ENCODE data around the gene ZNF525. TPM values are rescaled to one million over a fixed set of nuclear protein-coding genes. Genes with fewer than 3 reads are reported as not detected.

Gene ZNF525
- total and polyA plus RNA-seq, 9 of the 15 experiments (the other 6 are each of a cell fraction or from before 2014, with no cell fraction given), result 1.5 to 12.0 (median 6.7) TPM

GRCh38 chr19:53388168-53388567, 22.7 kb downstream of the ZNF525 start:
- H3K36me3 ChIP-seq (ENCODE audit: control insufficient read depth, insufficient read depth, low read length), result no peaks in the 10 kb centered on the region
- POLR2A ChIA-PET, result no interaction called here
- no peak overlapping the region for H2AFZ ChIP-seq (ENCODE audit: low read depth, low read length)
- DNase-seq (ENCODE audit: extremely low read depth in 1 of 4, low spot score in 3 of 4) (no peak), FAIRE-seq (no peak), ATAC-seq (no peak)
- BruUV-seq (replicated peaks), result no TSS peak
- TF ChIP-seq KLF10 (CRISPR knock-in tag; IDR thresholded peaks at IDR 0.05), result no peak
- no peak for TF ChIP-seq ZNF445 (CRISPR knock-in tag; IDR thresholded peaks at IDR 0.05; ENCODE audit: low read depth)
- TF ChIP-seq ZNF224 (CRISPR knock-in tag; IDR thresholded peaks at IDR 0.05), result no peak
- TF ChIP-seq RBM34 (IDR thresholded peaks at IDR 0.05; ENCODE audit: borderline replicate concordance, insufficient read depth, low read length), result no peak
- no peak for TF ChIP-seq NFXL1 (CRISPR knock-in tag; IDR thresholded peaks at IDR 0.05)
- no peak for TF ChIP-seq E2F3 (CRISPR knock-in tag; IDR thresholded peaks at IDR 0.05)
- H3K4me3 ChIP-seq, result no peak overlapping the region
- no peak overlapping the region for H3K4me2 ChIP-seq (ENCODE audit: insufficient read depth, low read length)
- in situ Hi-C loops (cut with MboI) (no loop called here), intact Hi-C loops (cut with micrococcal nuclease) (no loop called here)
- H3K79me2 ChIP-seq (ENCODE audit: control insufficient read depth, insufficient read depth, low read length), result no peaks in the 10 kb centered on the region
- no peaks in the 10 kb centered on the region for H3K9me1 ChIP-seq (ENCODE audit: control insufficient read depth, insufficient read depth, low read length)
- no peaks in the 10 kb centered on the region for H3K27me3 ChIP-seq (ENCODE audit: control insufficient read depth in 2 of 2, insufficient read depth in 2 of 2, low read length in 2 of 2)
- peaks cover 5% of the 10 kb centered on the region for H3K9me3 ChIP-seq (replicated peaks; ENCODE audit: control insufficient read depth, insufficient read depth, low read depth, low read length)
- H3K4me1 ChIP-seq (replicated peaks in 1 of 2; ENCODE audit: control insufficient read depth in 2 of 2, insufficient read depth in 2 of 2, low read length in 2 of 2), result no peaks in the 10 kb centered on the region; a peak in 1 of 5 replicates
- 15% methylated on average over 3 of the region's 3 CpGs for WGBS (ENCODE audit: insufficient coverage, low coverage, missing lambda C conversion rate)
- H3K27ac ChIP-seq (ENCODE audit: extremely low read depth, low read depth, low read length), result no peak overlapping the region
- no peaks in the 10 kb centered on the region for H4K20me1 ChIP-seq (replicated peaks; ENCODE audit: control insufficient read depth, insufficient read depth, low read length)
- CTCF ChIA-PET (ENCODE audit: low intra/inter-chr PET ratio), result interaction anchor here (0.6 kb wide), 1 partner anchor 1437 kb away, joined by 3 read pairs; no protein-coding TSS in a partner anchor
- no peak overlapping the region for H3K9ac ChIP-seq (ENCODE audit: insufficient read depth in 1 of 2, low read depth in 2 of 2, low read length in 2 of 2)

- H3K27me3 ChIP-seq (ENCODE audit: control insufficient read depth in 2 of 2, insufficient read depth in 2 of 2, low read length in 2 of 2), result no peaks in the 10 kb centered on the region
- H3K9ac ChIP-seq (ENCODE audit: insufficient read depth in 1 of 2, low read depth in 2 of 2, low read length in 2 of 2), result no peak overlapping the region
- no peak overlapping the region for H3K4me3 ChIP-seq
- intact Hi-C loops (cut with micrococcal nuclease) (no loop called here), in situ Hi-C loops (cut with MboI) (no loop called here)
- TF ChIP-seq RFX5 (IDR thresholded peaks at IDR 0.05; ENCODE audit: low read depth, low read length), result no peak
- peak; percentile 85 for TF ChIP-seq FOSL1 (tag; conservative IDR thresholded peaks at IDR 0.05)
- no peak for TF ChIP-seq RB1 (IDR thresholded peaks at IDR 0.05; ENCODE audit: low read depth)
- TF ChIP-seq JUND (IDR thresholded peaks at IDR 0.05; ENCODE audit: borderline replicate concordance, low read depth, low read length), result no peak
- TF ChIP-seq JUND (tag; IDR thresholded peaks at IDR 0.05; ENCODE audit: borderline replicate concordance, low read depth, low read length), result 0 out of 3 replicates have a peak, but pooled peaks have one; percentile 28
- ChIA-PET POLR2A (interaction anchor here (0.8 kb wide), 1 partner anchor 133 kb away, joined by 3 read pairs; no protein-coding TSS in a partner anchor), CTCF (ENCODE audit: low intra/inter-chr PET ratio) (no interaction called here)
- BruUV-seq (replicated peaks), result no TSS peak
- 9% methylated on average over 5 of the region's 5 CpGs for WGBS (ENCODE audit: insufficient coverage, low coverage, missing lambda C conversion rate)
- H3K9me1 ChIP-seq (ENCODE audit: control insufficient read depth, insufficient read depth, low read length), result no peaks in the 10 kb centered on the region
- no peak overlapping the region; the same call in 1 of the 2 replicates for H2AFZ ChIP-seq (ENCODE audit: low read depth, low read length)
- no peak overlapping the region for H3K4me2 ChIP-seq (ENCODE audit: insufficient read depth, low read length)
- H3K79me2 ChIP-seq (ENCODE audit: control insufficient read depth, insufficient read depth, low read length), result no peaks in the 10 kb centered on the region
- H4K20me1 ChIP-seq (replicated peaks; ENCODE audit: control insufficient read depth, insufficient read depth, low read length), result no peaks in the 10 kb centered on the region
- H3K4me1 ChIP-seq (replicated peaks in 1 of 2; ENCODE audit: control insufficient read depth in 2 of 2, insufficient read depth in 2 of 2, low read length in 2 of 2), result no peaks in the 10 kb centered on the region; a peak in 1 of 5 replicates
- no peak for ATAC-seq
- DNase-seq (ENCODE audit: extremely low read depth in 1 of 4, low spot score in 3 of 4), result no peak
- FAIRE-seq, result no peak
- peaks cover 2% of the 10 kb centered on the region for H3K9me3 ChIP-seq (replicated peaks; ENCODE audit: control insufficient read depth, insufficient read depth, low read depth, low read length)
- no peak overlapping the region for H3K27ac ChIP-seq (ENCODE audit: extremely low read depth, low read depth, low read length)
- H3K36me3 ChIP-seq (ENCODE audit: control insufficient read depth, insufficient read depth, low read length), result no peaks in the 10 kb centered on the region
These were observed 23.4 kb downstream of the ZNF525 start for GRCh38 chr19:53388904-53389303.

Data from K562 (cell line).